GM23338 (cell line): ENCODE data around the gene HYAL2. TPM values are rescaled to one million over a fixed set of nuclear protein-coding genes. Genes with fewer than 3 reads are reported as not detected.

ENCODE experiments used
- ATAC-seq: fragments of 200-7000 bp; cut with Tn5 transposase; 3 replicates; pipeline ENCODE4 v1.9.1; 2020
- DNase-seq: peaks from one replicate; pipeline ENCODE4 v3.0.0-alpha.2; 2015; ENCODE audit warnings: low spot score
- H2AFZ ChIP-seq: fragments of 200-600 bp; sonication (generic); 2 replicates; pipeline ENCODE4 v1.8.0; 2016; ENCODE audit warnings: antibody characterized with exemption, mild to moderate bottlenecking, moderate library complexity
- H3F3A ChIP-seq: fragments of 200-600 bp; sonication (generic); replicated peaks from 2 replicates; pipeline ENCODE4 v1.8.0; 2017; ENCODE audit warnings: antibody characterized with exemption, mixed run types, low read depth
- H3K27ac ChIP-seq: fragments of 200-600 bp; sonication (generic); 2 replicates; pipeline ENCODE4 v1.6.1; 2016; ENCODE audit warnings: low read depth
- H3K27me3 ChIP-seq: fragments of 200-600 bp; sonication (generic); 2 replicates; pipeline ENCODE4 v1.8.0; 2016; ENCODE audit warnings: mild to moderate bottlenecking, mixed run types, moderate library complexity; ENCODE audit not compliant: insufficient read depth
- H3K36me3 ChIP-seq: fragments of 200-600 bp; sonication (generic); 2 replicates; pipeline ENCODE4 v1.8.0; 2016; ENCODE audit warnings: mild to moderate bottlenecking; ENCODE audit not compliant: insufficient read depth
- H3K4me1 ChIP-seq: fragments of 200-600 bp; sonication (generic); 2 replicates; pipeline ENCODE4 v1.8.0; 2016; ENCODE audit warnings: mild to moderate bottlenecking, moderate library complexity; ENCODE audit not compliant: insufficient read depth
- H3K4me2 ChIP-seq: fragments of 200-600 bp; sonication (generic); 2 replicates; pipeline ENCODE4 v1.7.1; 2017; ENCODE audit warnings: mixed run types
- H3K4me3 ChIP-seq: fragments of 200-600 bp; sonication (generic); 2 replicates; pipeline ENCODE4 v1.6.1; 2016; ENCODE audit warnings: mixed run types
- H3K79me2 ChIP-seq: fragments of 200-600 bp; sonication (generic); replicated peaks from 2 replicates; pipeline ENCODE4 v1.8.0; 2017; ENCODE audit warnings: mild to moderate bottlenecking; ENCODE audit not compliant: insufficient read depth
- H3K9me2 ChIP-seq: fragments of 200-600 bp; sonication (generic); 2 replicates; pipeline ENCODE4 v1.8.0; 2017; ENCODE audit not compliant: insufficient read depth
- H4K20me1 ChIP-seq: fragments of 200-600 bp; sonication (generic); replicated peaks from 2 replicates; pipeline ENCODE4 v1.8.0; 2017; ENCODE audit warnings: mild to moderate bottlenecking; ENCODE audit not compliant: insufficient read depth
- H3K27ac Mint-ChIP-seq: 2 replicates; pipeline ENCODE4 v1.8.0; 2020; ENCODE audit warnings: inconsistent platforms, mild to moderate bottlenecking, moderate library complexity, mixed read lengths
- H3K27me3 Mint-ChIP-seq: 3 replicates; pipeline ENCODE4 v1.8.0; 2022; ENCODE audit warnings: low read depth, mild to moderate bottlenecking, moderate library complexity, mixed read lengths, inconsistent platforms; ENCODE audit not compliant: insufficient read depth, poor library complexity
- H3K36me3 Mint-ChIP-seq: 3 replicates; pipeline ENCODE4 v1.8.0; 2021; ENCODE audit warnings: low read depth, mild to moderate bottlenecking, inconsistent platforms, moderate library complexity, mixed read lengths
- H3K4me1 Mint-ChIP-seq: 3 replicates; pipeline ENCODE4 v1.8.0; 2020; ENCODE audit warnings: mild to moderate bottlenecking, inconsistent platforms, mixed read lengths
- H3K4me3 Mint-ChIP-seq: 3 replicates; pipeline ENCODE4 v1.8.0; 2021; ENCODE audit warnings: moderate library complexity, mild to moderate bottlenecking, inconsistent platforms, mixed read lengths
- H3K9me3 Mint-ChIP-seq: 3 replicates; pipeline ENCODE4 v1.8.0; 2020; ENCODE audit warnings: moderate library complexity, mild to moderate bottlenecking, inconsistent platforms, mixed read lengths
- CREB1 ChIP-seq: fragments of 250-450 bp; sonication (Bioruptor Pico); IDR thresholded peaks from 2 replicates; pipeline ENCODE4 v1.5.0; 2020; ENCODE audit warnings: low read depth, mild to moderate bottlenecking, moderate library complexity
- EZH2 ChIP-seq: fragments of 200-600 bp; sonication (generic); IDR thresholded peaks from one replicate; pipeline ENCODE4 v1.8.0; 2017; ENCODE audit warnings: antibody characterized with exemption, mild to moderate bottlenecking, low read depth; ENCODE audit not compliant: unreplicated experiment
- EZH2phosphoT487 ChIP-seq: fragments of 200-600 bp; sonication (generic); IDR thresholded peaks from one replicate; pipeline ENCODE4 v1.8.1; 2018; ENCODE audit warnings: antibody characterized with exemption; ENCODE audit not compliant: unreplicated experiment
- JUNB ChIP-seq: IDR thresholded peaks from one replicate; pipeline ENCODE4 v1.6.1; 2016; ENCODE audit warnings: antibody characterized with exemption; ENCODE audit not compliant: unreplicated experiment
- NANOG ChIP-seq: IDR thresholded peaks from 2 replicates; pipeline ENCODE4 v1.6.1; 2016; ENCODE audit warnings: antibody characterized with exemption, borderline replicate concordance
- POLR2AphosphoS5 ChIP-seq: IDR thresholded peaks from 2 replicates; pipeline ENCODE4 v1.6.1; 2016; ENCODE audit warnings: antibody characterized with exemption, low read depth
- STAT1 ChIP-seq: IDR thresholded peaks from one replicate; pipeline ENCODE4 v1.6.1; 2016; ENCODE audit warnings: antibody characterized with exemption; ENCODE audit not compliant: unreplicated experiment
- ZNF114 ChIP-seq: fragments of 250-450 bp; sonication (Bioruptor Pico); IDR thresholded peaks from 2 replicates; pipeline ENCODE4 v1.5.0; 2020; ENCODE audit warnings: mild to moderate bottlenecking, moderate library complexity
- ZNF331 ChIP-seq: fragments of 250-450 bp; sonication (Bioruptor Pico); IDR thresholded peaks from 2 replicates; pipeline ENCODE4 v1.5.0; 2020; ENCODE audit warnings: low read depth, mild to moderate bottlenecking, moderate library complexity
- polyA plus RNA-seq: library from polyadenylated mRNA; unstranded; fragments of >200 nt; fragmentation: Nextera tagmentation; extraction: Ambion mirVana; gene quantifications from 2 replicates; pipeline ENCODE4 v1.2.1, GENCODE V29; 2016
- total RNA-seq: library from RNA; depleted of rRNA; stranded (reverse); fragments of >200 nt; shearing (Covaris generic); gene quantifications from 2 replicates; pipeline ENCODE4 v1.2.3, GENCODE V29; 2014
- TF ChIP-seq, protein P1 (sequence below): IDR thresholded peaks from 2 replicates; pipeline ENCODE4 v1.6.1; 2016; ENCODE audit warnings: antibody characterized with exemption
- TF ChIP-seq, protein P2 (sequence below): IDR thresholded peaks from one replicate; pipeline ENCODE4 v1.6.1; 2018; ENCODE audit warnings: antibody characterized with exemption; ENCODE audit not compliant: unreplicated experiment
- TF ChIP-seq, protein P3 (sequence below), 2 experiments: fragments of 200-600 bp in 1 of 2; sonication (generic) in 1 of 2; conservative IDR thresholded peaks; 2 replicates each; pipeline versions ENCODE4 v1.5.1 to v1.6.1; 2016 to 2017; ENCODE audit warnings: antibody characterized with exemption in 2 of 2, low read depth in 2 of 2, mild to moderate bottlenecking in 2 of 2, moderate library complexity in 1 of 2

Gene HYAL2
- total and polyA plus RNA-seq, 2 experiments from 2014 or later = 28.9 to 74.3 TPM

DNA sequence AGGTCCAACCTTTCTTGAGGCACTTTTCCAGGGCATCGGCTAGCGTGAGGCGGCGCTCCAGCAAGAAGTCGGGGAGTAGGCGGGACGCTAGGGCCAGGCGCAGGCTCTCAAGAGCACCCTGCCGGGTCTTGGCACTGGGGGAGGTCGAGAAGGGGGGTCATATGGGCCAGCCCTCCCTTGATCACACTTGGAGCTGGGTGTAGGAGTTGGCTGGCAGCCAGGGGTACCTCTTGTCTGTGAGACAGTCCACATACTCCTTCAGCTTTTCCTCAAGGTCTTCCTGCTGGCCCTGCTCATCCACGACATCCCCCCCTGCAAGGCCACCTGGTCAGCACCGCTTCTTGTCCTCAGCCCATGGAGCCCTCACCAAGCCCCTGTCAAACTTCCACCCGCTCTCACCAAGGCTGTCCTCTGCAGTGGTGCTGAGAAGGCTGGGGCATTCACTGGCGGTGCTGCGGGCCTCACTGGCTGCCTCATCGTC lies 32.3 kb downstream of the HYAL2 start (continued):
- TF ChIP-seq, protein P1, sequence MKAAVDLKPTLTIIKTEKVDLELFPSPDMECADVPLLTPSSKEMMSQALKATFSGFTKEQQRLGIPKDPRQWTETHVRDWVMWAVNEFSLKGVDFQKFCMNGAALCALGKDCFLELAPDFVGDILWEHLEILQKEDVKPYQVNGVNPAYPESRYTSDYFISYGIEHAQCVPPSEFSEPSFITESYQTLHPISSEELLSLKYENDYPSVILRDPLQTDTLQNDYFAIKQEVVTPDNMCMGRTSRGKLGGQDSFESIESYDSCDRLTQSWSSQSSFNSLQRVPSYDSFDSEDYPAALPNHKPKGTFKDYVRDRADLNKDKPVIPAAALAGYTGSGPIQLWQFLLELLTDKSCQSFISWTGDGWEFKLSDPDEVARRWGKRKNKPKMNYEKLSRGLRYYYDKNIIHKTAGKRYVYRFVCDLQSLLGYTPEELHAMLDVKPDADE = no peak
- no peak for TF ChIP-seq POLR2AphosphoS5
- TF ChIP-seq ZNF114 (CRISPR knock-in tag) = no peak
- TF ChIP-seq, protein P2, sequence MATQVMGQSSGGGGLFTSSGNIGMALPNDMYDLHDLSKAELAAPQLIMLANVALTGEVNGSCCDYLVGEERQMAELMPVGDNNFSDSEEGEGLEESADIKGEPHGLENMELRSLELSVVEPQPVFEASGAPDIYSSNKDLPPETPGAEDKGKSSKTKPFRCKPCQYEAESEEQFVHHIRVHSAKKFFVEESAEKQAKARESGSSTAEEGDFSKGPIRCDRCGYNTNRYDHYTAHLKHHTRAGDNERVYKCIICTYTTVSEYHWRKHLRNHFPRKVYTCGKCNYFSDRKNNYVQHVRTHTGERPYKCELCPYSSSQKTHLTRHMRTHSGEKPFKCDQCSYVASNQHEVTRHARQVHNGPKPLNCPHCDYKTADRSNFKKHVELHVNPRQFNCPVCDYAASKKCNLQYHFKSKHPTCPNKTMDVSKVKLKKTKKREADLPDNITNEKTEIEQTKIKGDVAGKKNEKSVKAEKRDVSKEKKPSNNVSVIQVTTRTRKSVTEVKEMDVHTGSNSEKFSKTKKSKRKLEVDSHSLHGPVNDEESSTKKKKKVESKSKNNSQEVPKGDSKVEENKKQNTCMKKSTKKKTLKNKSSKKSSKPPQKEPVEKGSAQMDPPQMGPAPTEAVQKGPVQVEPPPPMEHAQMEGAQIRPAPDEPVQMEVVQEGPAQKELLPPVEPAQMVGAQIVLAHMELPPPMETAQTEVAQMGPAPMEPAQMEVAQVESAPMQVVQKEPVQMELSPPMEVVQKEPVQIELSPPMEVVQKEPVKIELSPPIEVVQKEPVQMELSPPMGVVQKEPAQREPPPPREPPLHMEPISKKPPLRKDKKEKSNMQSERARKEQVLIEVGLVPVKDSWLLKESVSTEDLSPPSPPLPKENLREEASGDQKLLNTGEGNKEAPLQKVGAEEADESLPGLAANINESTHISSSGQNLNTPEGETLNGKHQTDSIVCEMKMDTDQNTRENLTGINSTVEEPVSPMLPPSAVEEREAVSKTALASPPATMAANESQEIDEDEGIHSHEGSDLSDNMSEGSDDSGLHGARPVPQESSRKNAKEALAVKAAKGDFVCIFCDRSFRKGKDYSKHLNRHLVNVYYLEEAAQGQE = no peak
- TF ChIP-seq JUNB = no peak
- TF ChIP-seq STAT1 = no peak
- TF ChIP-seq NANOG = no peak
- no peak for TF ChIP-seq CREB1 (CRISPR knock-in tag)
- TF ChIP-seq EZH2 = no peak
- TF ChIP-seq ZNF331 (CRISPR knock-in tag) = no peak
- TF ChIP-seq EZH2phosphoT487 = no peak
- TF ChIP-seq, protein P3, sequence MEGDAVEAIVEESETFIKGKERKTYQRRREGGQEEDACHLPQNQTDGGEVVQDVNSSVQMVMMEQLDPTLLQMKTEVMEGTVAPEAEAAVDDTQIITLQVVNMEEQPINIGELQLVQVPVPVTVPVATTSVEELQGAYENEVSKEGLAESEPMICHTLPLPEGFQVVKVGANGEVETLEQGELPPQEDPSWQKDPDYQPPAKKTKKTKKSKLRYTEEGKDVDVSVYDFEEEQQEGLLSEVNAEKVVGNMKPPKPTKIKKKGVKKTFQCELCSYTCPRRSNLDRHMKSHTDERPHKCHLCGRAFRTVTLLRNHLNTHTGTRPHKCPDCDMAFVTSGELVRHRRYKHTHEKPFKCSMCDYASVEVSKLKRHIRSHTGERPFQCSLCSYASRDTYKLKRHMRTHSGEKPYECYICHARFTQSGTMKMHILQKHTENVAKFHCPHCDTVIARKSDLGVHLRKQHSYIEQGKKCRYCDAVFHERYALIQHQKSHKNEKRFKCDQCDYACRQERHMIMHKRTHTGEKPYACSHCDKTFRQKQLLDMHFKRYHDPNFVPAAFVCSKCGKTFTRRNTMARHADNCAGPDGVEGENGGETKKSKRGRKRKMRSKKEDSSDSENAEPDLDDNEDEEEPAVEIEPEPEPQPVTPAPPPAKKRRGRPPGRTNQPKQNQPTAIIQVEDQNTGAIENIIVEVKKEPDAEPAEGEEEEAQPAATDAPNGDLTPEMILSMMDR (conservative IDR thresholded peaks at IDR 0.05; ENCODE audit: low read depth in 2 of 2) = no peak

DNA sequence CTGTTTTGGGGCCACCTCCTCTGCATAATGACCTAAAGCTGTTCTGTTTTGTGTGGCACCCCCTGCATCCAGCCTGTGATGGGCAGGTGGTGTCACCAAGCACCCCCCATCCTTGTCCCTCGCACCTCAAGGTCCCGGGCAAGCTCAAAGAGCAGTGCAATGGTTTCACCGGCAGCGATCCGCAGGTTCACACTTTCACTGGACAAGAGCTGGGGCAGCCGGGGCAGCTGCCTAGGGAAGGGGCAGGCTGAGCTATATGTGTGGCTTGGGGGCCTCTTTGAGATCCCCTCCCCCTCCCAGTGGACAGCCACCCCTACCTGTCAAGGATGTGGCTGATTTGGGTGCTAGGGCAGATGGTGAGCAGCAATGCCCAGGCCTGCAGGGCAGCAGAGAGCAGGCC lies 33.4 kb downstream of the HYAL2 start:
- Histone ChIP-seq H3F3A (0 out of 2 replicates have a peak, but pooled peaks cover 4% of the 10 kb centered on the region), H3K36me3 (peaks cover 11% of the 10 kb centered on the region), H3K4me3 (no peak overlapping the region), H3K4me2 (no peak overlapping the region), H2AFZ (no peak overlapping the region), H3K27me3 (no peaks in the 10 kb centered on the region), H3K9me2 (no peaks in the 10 kb centered on the region), H3K4me1 (peaks cover 5% of the 10 kb centered on the region), H3K79me2 (peaks cover 17% of the 10 kb centered on the region), H3K27ac (no peak overlapping the region), H4K20me1 (no peaks in the 10 kb centered on the region; the same call in 1 of the 2 replicates)
- H3K27me3 Mint-ChIP-seq = peaks cover 8% of the 10 kb centered on the region
- no peak overlapping the region for H3K4me3 Mint-ChIP-seq
- H3K36me3 Mint-ChIP-seq = peaks cover 47% of the 10 kb centered on the region
- DNase-seq (no peak), ATAC-seq (no peak)
- H3K4me1 Mint-ChIP-seq = peaks cover 11% of the 10 kb centered on the region
- H3K9me3 Mint-ChIP-seq = no peaks in the 10 kb centered on the region
- H3K27ac Mint-ChIP-seq = no peak overlapping the region
- TF ChIP-seq NANOG (no peak), EZH2phosphoT487 (no peak), ZNF331 (CRISPR knock-in tag) (no peak), STAT1 (no peak), JUNB (no peak), CREB1 (CRISPR knock-in tag) (no peak), POLR2AphosphoS5 (no peak)
- TF ChIP-seq, protein P2 = no peak
